Head of caudate nucleus (tissue), 42 donors: ENCODE data around the gene IFI35.

Source experiments
- DNase-seq, 42 donors: peaks; one replicate each; pipeline versions ENCODE4 v3.0.0 to v3.0.0-alpha.2; 2020 to 2021; ENCODE audit warnings: mixed read lengths in 7 of 42
- intact Hi-C: fragments of 100-400 bp; cut with DNase I; formaldehyde crosslinking; loops from one replicate; pipeline ENCODE4 v1.15.0; 2022

IFI35 gene

DNA sequence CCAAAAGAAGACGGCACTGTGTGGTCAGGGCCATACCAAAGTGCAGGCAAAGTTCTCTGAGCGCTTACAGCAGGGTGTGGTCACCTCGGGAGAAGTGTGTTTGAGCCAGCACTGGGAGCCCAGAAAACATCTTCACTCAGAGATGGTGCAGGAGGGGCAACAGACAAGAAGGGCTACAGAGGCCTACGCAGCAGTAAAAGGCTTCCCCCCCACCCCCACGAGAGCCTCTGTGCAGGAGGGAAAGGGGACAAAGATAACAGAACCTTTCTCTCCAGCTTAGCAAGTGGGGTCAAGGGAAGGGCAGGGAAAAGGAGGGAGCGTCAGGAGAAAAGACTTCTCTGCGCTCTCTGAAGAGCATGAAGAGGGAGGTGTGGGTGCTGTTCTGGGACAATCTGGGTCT lies 12.8 kb downstream of the IFI35 start:
- DNase-seq = peak in 11 of 42 donors; percentile 26 to 66 (median 46)
- intact Hi-C loops = no loop called here

DNA sequence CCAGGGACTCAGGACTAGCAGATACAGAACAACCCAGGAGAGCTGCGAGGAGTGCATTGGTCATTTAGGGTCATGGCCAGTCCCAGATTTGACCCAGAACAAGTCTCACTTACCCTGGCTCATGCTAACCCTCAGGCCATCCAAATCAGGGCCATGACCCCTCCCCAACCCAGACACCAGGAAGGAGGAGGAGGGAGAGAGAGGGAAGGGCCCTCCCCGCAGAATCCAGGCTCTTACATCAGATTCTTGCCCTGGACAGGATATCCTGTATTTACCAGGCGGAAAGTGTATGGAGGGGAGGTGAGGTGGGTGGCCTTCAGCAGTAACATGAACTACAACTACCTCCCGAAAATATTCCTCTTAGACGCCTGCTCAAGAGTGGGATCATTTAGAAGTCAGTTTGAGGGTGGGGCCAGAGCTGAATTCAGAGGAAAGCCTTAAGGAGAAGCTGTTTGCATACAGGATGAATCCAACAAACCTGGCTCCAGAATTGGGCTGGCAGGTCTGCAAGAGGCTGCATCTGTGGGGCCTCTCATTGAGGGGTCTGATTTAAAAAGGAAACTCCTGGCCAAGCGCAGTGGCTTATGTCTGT lies 13.5 kb downstream of the IFI35 start:
- intact Hi-C loops = loop anchor here (5.0 to 10.0 kb wide), 2 partner anchors 65 to 152 kb away; partner anchors contain the start of gene NBR1
- peak in 8 of 42 donors; percentile 34 to 67 (median 47) for DNase-seq

DNA sequence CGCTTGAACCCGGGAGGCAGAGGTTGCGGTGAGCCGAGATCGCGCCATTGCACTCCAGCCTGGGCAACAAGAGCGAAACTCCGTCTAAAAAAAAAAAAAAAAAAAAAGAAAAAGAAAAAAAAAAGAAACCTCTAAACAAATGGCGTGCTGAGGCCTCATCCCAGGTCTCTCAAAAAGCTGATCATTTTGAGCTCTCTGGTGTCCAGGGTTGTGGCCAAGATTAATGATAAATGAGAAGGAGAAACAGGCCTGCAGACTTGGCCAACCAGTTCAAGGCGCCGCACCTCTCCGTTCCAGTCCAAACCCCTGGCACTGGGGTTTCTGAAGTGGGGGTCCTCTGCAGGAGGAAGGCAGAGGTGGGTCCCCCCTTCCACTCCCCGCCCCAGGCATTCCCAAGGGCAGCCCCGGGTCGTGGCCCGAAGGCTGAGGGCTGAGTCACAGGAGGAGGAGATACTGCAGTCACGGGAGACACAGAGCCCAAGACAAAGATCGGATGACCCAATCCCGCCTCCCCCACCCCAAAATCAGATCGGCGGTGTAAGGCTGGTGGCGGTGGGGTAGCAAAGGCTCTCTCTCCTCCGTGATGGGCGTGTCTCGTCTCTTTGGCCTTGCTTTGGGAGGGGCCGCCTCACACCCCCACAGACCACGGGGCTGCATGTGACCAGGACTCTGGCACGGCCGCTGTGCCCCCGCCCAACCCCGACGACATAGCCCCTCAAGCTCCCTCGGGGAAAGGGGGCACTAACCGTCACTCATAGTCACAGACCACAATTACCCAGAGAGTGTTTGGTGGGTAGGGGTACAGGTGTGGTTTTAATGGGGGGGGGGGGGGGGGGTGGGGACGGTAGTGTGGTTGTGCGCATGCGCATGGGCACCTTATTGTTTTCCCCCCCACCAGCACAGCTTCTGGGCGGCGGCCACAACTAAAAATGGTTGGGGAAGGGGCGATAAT lies 14.5 kb downstream of the IFI35 start:
- intact Hi-C loops = loop anchor here (5.0 to 10.0 kb wide), 2 partner anchors 64 to 151 kb away; partner anchors contain the start of gene NBR1

DNA sequence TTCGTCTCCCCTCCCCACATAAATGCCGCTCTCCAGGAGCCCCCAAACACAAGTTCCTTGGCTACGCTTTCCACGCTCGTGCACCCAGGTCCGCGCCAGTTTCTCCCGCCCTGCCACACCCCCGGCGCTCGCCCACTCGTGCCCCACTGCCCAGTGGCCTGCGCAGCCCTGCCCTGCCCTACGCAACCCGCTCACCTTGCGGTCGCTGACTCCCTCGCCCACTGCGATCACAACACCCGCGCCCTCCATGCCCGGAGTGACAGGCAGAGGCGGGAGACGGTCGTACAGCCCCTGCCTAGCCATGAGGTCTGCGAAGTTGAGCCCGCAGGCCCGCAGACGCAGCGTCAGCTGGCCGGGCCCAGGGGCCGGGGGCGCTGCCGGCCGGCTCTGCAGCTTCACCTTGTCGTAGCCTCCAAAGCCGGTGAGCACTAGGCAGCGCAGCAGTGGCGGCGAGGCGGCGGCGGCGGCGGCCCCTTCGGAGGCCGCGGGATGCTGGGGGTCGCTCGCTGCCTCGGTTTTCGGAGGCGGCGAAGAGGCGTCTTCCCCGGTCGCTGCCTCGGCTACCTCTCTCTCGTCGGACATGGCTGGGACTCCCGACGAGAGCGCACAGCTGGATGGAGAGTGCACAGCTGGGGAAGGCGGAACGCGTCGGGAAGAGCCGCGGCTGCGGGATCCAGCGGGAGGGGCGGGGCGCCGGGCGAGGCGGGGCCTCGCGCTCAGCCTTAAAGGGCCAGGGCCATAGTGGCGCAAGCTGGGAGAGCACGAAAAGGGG lies 15.3 kb downstream of the IFI35 start, which contains the start of gene VAT1:
VAT1 (minus strand) TSS at position 645 of the 772 bp plus-strand sequence; CDS start at position 582, 63 bp downstream.
- intact Hi-C loops = loop anchor here (5.0 to 10.0 kb wide), 2 partner anchors 63 to 150 kb away; partner anchors contain the start of gene NBR1
- DNase-seq = peak; percentile 52 to 92 (median 86)

More for the DNA sequence above, 14.5 kb downstream of the IFI35 start:
- DNase-seq = peak in 37 of 42 donors; percentile 36 to 76 (median 57)

DNA sequence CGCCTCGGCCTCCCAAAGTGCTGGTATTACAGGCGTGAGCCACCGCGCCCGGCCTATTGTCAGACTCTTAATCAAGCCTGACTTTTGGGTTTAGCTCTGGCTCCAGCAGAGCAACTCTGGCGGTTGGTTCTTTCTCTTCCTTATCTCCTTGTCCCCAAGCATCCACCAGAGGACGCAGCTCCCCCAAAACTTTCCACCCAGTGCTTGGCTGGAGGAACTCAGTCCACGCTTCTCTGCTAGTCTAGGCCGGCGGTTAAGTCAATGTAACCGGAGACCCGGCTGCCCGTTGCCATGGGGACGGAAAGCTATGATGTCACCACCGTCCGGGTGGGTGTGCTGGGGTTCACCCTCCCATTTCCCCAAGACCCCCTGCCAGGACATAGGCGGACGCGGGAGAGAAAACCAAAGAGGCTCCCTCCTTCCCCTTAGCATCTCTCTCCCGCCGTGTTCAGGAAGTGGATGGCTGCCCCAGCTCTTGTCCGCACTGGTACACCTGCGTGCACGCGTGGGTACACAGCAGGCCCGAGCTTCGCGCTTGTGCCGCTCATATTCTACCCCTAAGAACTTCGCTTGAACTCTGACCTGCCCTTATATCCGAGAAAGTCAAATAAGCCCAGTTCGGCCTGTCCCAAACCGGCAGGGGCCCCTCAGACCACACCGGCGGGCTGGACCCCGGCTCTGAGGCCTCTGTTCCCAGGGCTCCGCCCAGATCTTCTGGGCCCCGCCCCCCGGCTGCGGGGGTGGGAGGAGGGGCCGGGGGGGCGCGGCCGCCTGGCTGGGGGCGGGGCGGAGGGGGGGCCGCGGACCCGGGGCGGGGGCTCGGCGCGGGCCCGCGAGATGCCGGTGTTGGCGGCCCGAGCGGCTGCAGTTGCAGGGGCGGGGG lies 18.1 kb downstream of the IFI35 start, which contains the start of gene RND2:
RND2 (plus strand) TSS at position 825 of the 883 bp plus-strand sequence. CDS start 117 bp downstream, outside the sequence.
- peak; percentile 81 to 97 (median 92) for DNase-seq
- intact Hi-C loops = loop anchor here (5.0 to 10.0 kb wide), 2 partner anchors 60 to 148 kb away; partner anchors contain the start of gene NBR1

DNA sequence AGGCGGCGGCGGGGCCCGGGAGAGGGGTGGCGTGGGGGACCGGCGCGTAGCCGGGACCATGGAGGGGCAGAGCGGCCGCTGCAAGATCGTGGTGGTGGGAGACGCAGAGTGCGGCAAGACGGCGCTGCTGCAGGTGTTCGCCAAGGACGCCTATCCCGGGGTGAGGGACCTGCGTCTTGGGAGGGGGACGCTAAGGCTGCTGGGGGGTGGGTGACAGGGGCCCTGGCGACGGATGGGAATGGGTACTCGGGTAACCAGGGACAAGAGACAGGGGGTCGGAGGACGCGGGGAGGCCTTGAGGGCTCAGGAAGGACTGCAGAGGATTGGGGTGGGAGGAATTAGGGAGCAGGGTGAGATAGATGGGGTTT lies 18.7 kb downstream of the IFI35 start:
- no peak for DNase-seq
- intact Hi-C loops = loop anchor here (10.0 kb wide), 1 partner anchor 60 kb away; no protein-coding TSS in a partner anchor

DNA sequence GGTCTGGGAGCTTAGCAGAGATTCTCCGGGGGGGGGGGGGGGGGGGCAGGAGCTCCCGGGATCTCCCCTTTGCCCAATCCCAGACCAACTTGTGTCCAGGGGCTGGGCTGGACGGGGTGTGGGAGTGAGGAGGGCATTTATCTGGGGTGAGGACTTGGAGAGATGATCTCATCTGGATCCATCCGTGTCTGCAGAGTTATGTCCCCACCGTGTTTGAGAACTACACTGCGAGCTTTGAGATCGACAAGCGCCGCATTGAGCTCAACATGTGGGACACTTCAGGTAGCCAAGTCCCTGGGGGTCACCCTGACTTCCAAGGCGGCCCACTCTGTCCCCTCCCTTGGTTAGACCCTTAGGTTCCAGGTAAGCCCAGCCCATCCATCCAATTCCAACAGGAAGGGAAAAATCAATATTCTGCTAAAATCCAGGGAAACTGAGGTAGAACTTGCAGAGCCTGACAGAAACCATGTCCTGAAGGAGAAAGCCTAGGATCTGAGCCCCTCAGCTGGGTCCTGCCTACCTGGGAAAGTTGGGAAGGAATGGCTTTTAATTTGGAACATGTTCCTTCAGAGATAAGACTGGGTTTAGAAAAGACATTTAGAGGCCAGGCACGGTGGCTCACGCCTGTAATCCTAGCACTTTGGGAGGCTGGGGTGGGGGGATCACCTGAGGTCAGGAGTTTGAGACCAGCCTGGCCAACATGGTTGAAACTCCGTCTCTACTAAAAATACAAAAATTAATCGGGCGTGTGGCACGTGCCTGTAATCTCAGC lies 19.4 kb downstream of the IFI35 start:
- no peak for DNase-seq
- intact Hi-C loops = loop anchor here (10.0 kb wide), 1 partner anchor 59 kb away; no protein-coding TSS in a partner anchor

DNA sequence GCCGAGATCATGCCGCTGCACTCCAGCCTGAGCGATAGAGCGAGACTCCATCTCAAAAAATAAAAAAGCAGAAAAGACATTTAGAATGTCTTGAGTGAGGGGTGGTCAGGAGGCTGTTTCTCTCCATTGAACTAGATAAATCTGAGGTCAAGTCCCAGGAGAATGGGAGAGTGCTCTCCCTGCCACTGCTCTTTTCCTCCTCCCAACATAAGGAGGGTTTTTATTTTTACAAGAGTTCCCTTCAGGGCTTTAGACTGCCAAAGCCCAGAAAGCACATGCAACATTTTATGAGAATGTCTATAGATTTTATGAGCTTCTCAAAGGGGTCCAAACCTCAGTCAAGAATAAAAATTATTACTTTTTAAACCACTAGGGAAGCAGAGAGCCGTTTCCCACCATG lies 20.0 kb downstream of the IFI35 start:
- DNase-seq = no peak
- intact Hi-C loops = loop anchor here (10.0 kb wide), 1 partner anchor 58 kb away; no protein-coding TSS in a partner anchor

DNA sequence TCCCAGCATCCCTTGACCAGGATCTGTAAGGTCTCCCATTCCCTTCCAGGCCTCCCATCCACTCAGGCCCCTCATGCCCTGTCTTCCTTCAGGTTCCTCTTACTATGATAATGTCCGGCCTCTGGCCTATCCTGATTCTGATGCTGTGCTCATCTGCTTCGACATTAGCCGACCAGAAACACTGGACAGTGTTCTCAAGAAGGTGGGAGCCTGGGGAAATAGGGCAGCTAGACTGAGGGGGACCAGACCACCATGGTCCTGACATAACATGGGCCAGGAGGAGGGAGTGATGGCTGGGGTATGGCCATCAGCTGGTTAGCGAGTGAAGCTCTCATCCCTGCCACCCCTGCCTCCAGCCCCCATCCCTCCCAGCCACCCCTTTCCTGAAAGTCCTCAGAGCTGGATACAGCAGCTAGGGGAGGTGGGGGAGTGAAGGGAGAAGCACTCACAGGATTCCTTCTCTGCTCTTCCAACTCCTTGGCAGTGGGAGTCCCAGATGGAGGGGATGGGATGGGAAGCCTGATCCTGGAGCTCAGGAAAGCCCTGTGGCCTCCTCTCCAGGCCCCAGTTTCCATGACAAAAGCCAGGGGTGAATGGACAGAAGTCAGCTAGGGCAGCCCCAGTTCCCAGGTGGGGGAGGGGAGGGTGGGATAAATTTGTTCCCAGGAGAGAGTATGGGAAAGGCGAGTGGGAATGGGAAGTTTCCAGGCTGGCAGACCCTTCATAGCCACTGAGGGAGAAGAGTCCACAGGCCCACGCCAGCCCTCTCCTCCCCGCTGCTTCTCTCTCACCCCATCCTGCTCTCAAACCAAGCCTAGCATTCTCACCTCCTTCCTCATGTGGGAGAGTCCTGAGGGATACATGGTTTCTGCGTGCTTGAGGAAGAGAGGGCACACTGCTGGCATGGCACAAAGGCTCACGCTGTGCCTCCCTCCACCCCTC lies 20.8 kb downstream of the IFI35 start:
- intact Hi-C loops = loop anchor here (10.0 kb wide), 1 partner anchor 57 kb away; no protein-coding TSS in a partner anchor
- no peak for DNase-seq

DNA sequence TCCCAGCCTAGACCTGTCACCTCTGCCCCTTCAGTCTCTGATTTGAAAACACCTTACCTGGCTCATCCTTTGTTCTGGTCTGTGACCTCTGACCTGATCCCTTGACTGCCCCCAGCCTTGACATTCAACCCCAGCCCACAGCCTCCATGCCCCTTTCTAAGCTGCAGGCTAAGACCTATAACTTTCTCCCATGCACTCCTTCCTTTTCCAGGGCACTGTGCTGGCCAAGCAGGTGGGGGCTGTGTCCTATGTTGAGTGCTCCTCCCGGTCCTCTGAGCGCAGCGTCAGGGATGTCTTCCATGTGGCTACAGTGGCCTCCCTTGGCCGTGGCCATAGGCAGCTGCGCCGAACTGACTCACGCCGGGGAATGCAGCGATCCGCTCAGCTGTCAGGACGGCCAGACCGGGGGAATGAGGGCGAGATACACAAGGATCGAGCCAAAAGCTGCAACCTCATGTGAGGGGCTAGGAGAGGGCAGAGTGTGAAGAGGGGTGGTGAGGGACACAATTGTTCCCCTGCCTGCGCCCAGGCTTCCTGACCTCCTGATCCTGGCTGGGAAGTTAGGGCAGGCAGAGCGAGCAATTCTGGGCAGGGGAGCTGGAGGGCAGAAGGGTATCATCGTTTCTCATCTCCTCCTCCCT lies 21.8 kb downstream of the IFI35 start:
- intact Hi-C loops = loop anchor here (10.0 kb wide), 1 partner anchor 56 kb away; no protein-coding TSS in a partner anchor
- no peak for DNase-seq

DNA sequence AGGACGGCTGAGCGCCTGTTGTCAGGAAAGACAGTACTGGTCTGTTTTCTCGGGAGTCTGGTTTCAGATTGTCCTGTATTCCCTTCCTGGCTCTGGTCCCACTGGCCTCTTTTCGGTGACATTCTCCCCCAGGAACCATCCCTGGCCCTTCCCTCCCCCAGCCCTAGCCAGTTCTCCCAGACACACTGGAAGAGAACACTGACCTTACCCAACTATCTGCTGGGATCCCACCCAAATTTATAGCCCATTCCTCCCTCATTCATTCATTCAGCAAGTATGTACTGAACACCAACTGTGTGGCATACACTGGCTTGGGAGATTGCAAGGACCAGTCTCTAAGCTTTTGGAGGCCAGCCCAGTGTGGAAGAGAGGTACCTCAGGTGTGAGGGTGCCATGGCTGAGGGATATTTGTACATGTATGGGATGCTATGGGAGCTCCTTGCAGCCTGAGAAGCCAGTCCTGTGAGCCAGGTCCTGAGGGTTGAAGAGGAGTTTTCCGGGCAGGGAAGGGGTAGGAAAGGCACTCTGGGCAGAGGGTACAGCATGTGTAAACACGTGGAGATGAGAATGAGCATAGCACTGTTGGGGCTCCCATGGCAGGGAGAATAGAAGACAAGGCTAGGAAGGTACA lies 23.7 kb downstream of the IFI35 start:
- intact Hi-C loops = no loop called here
- DNase-seq = peak in 16 of 42 donors; percentile 26 to 72 (median 48)

DNA sequence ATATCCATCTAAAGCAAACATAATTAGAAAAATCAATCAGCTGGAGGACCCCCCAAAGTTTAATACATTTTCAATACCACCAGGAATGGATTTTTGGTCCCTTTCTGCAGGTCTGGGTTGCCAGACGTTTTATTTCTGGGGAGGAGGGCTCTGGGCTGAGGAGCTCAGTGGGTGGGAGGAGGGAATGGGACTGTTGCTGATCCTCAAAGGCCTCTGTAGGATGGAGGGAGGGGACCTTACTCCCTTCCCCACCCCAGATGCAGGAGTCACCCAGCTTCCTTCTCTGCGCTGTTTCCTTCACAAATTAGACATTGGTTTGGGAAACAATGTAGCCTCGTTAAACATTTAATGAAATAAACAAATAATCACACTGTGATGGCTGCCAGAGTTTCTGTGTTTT lies 25.1 kb downstream of the IFI35 start:
- DNase-seq = no peak
- intact Hi-C loops = no loop called here

DNA sequence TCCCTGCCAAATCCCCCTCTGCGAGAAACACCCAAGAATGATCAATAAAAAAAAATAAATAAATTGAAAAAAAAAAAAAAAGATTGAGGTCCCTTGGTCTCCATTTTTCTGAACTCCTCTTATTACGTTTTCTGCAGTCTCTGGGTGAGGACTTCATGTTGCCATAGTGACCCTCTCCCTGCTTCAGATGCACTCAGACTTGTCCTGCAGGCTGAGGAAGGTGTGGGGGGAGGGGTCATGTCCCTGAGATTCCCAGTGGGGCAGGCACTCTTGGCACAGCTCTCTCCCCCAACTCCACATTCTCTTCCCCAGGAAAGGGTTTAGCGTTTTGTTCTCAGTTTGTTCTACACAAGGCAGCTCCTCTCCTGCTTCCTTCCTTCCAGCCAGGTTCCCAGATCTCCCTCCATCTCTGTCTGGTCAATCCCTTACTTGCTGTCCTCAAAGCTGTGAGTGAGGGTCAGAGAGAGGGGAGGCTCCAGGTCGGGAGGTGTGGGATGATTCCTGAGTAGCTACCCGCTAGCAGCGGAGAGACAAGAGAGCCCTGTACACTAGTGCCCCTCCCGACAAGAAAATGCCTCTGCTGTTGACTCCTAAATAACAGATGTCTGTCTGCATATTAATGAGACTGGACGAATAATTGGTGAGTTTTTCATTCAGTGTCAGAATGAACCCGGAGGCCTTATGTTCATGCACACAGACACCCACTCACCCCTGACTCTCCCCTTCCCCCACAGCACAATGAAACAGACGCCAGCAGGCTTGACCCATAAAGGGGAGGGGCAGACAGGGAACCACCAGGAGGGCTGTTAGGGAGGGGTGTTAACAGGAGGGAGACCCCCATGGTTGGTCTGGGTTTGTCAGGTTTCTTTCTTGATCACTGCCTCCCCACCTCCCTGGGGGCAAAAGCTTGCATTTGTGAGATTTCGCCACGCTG lies 27.6 kb downstream of the IFI35 start:
- DNase-seq = peak in 13 of 42 donors; percentile 24 to 58 (median 40)
- intact Hi-C loops = no loop called here

DNA sequence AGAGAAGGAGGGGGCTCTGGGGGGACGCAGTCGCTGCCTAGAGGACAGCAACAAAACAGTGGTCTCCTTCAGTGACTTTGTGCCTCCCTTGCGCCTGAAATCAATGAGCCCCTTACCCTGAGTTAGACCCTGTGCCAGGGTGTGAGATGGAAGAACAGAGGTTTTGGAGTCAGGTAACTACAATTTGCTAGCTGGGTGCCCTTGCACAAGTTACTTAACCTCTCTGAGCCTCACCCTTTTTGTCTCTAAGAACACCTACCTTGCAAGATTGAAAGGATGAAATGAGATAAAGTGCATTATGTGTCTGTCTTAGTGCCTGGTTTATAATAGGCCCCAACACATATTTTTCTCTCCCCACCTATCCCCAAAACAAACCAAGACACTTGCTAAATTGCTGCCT lies 28.3 kb downstream of the IFI35 start:
- DNase-seq = no peak
- intact Hi-C loops = no loop called here
